HepG2 (cell line): ENCODE results near the gene CNR2. TPM values are rescaled to one million over a fixed set of nuclear protein-coding genes. Genes with fewer than 3 reads are reported as not detected.
A peak's percentile ranks its signal among the peaks of the same experiment; 100 is the strongest.

ENCODE experiments used
- ERF ChIP-seq: IDR thresholded peaks from 2 replicates; pipeline ENCODE4 v1.6.1; 2018; ENCODE audit warnings: missing biosample characterization, missing genetic modification reagents
- ETV5 ChIP-seq: IDR thresholded peaks from 2 replicates; pipeline ENCODE4 v1.6.1; 2018; ENCODE audit warnings: missing biosample characterization, missing genetic modification reagents, inconsistent platforms, borderline replicate concordance
- JUNB ChIP-seq: sonication (generic); formaldehyde crosslinking; IDR thresholded peaks from 2 replicates; pipeline ENCODE4 v1.8.0; 2022; ENCODE audit warnings: missing genetic modification reagents, mild to moderate bottlenecking, borderline replicate concordance
- NCOA1 ChIP-seq: sonication (generic); formaldehyde crosslinking; IDR thresholded peaks from 2 replicates; pipeline ENCODE4 v1.9.0; 2021; ENCODE audit warnings: missing genetic modification reagents
- NR2F2 ChIP-seq: IDR thresholded peaks from 2 replicates; pipeline ENCODE4 v1.6.1; 2012; ENCODE audit warnings: low read depth, inconsistent platforms, borderline replicate concordance
- ONECUT2 ChIP-seq: sonication (generic); formaldehyde crosslinking; IDR thresholded peaks from 2 replicates; pipeline ENCODE4 v1.4.0; 2020; ENCODE audit warnings: missing genetic modification reagents
- SNAI1 ChIP-seq: sonication (generic); formaldehyde crosslinking; IDR thresholded peaks from 2 replicates; pipeline ENCODE4 v1.5.0; 2020; ENCODE audit warnings: mild to moderate bottlenecking, missing genetic modification reagents, borderline replicate concordance
- SP5 ChIP-seq: IDR thresholded peaks from 2 replicates; pipeline ENCODE4 v1.6.1; 2016; ENCODE audit warnings: low read depth, borderline replicate concordance
- ZBTB20 ChIP-seq: sonication (generic); formaldehyde crosslinking; IDR thresholded peaks from 2 replicates; pipeline ENCODE4 v1.8.1; 2023; ENCODE audit warnings: missing genetic modification reagents, low read depth, mild to moderate bottlenecking, borderline replicate concordance
- ZNF619 ChIP-seq: sonication (generic); formaldehyde crosslinking; IDR thresholded peaks from 2 replicates; pipeline ENCODE4 v1.4.0; 2020; ENCODE audit warnings: mild to moderate bottlenecking, missing genetic modification reagents
- ZNF747 ChIP-seq: sonication (generic); formaldehyde crosslinking; IDR thresholded peaks from 2 replicates; pipeline ENCODE4 v1.8.1; 2023; ENCODE audit warnings: missing genetic modification reagents, mild to moderate bottlenecking, borderline replicate concordance
- ZSCAN12 ChIP-seq: sonication (generic); formaldehyde crosslinking; IDR thresholded peaks from 2 replicates; pipeline ENCODE4 v1.9.0; 2021; ENCODE audit warnings: mild to moderate bottlenecking, missing genetic modification reagents
- polyA plus RNA-seq, 8 experiments: library from polyadenylated mRNA; depleted of rRNA in 3 of 8; stranded (reverse) in 7 of 8; unstranded in 1 of 8; fragments of >200 nt; fragmentation: Illumina TruSeq in 4 of 8; extraction: Trizol in 4 of 8; gene quantifications; 2 replicates each; pipeline versions ENCODE4 v1.2.1 to v1.2.3, GENCODE V29; 2011 to 2016; ENCODE audit warnings: low read depth in 4 of 8, missing spikeins in 1 of 8, mixed read lengths in 1 of 8; ENCODE audit not compliant: insufficient read depth in 1 of 8
- total RNA-seq, 5 experiments: library from RNA; depleted of rRNA; stranded (reverse); fragments of >200 nt; fragmentation: Illumina TruSeq; extraction: Trizol; gene quantifications; 2 replicates each; pipeline ENCODE4 v1.2.3, GENCODE V29; 2016; ENCODE audit warnings: low read depth in 1 of 5
- TF ChIP-seq, protein P1 (sequence below): sonication (generic); formaldehyde crosslinking; IDR thresholded peaks from 2 replicates; pipeline ENCODE4 v1.5.0; 2020; ENCODE audit warnings: missing genetic modification reagents
- TF ChIP-seq, protein P2 (sequence below): sonication (generic); formaldehyde crosslinking; IDR thresholded peaks from 2 replicates; pipeline ENCODE4 v1.9.0; 2021; ENCODE audit warnings: missing genetic modification reagents, borderline replicate concordance
- TF ChIP-seq, protein P3 (sequence below): sonication (generic); formaldehyde crosslinking; IDR thresholded peaks from 2 replicates; pipeline ENCODE4 v1.5.1; 2020; ENCODE audit warnings: mild to moderate bottlenecking, moderate library complexity, missing genetic modification reagents
- TF ChIP-seq, protein P4 (sequence below): sonication (generic); formaldehyde crosslinking; conservative IDR thresholded peaks from 2 replicates; pipeline ENCODE4 v1.5.0; 2020; ENCODE audit warnings: missing genetic modification reagents
- TF ChIP-seq, protein P5 (sequence below): sonication (generic); formaldehyde crosslinking; IDR thresholded peaks from 2 replicates; pipeline ENCODE4 v1.9.0; 2021; ENCODE audit warnings: missing genetic modification reagents, borderline replicate concordance
- TF ChIP-seq, protein P6 (sequence below): sonication (generic); formaldehyde crosslinking; IDR thresholded peaks from 2 replicates; pipeline ENCODE4 v1.4.0; 2020; ENCODE audit warnings: missing genetic modification reagents, borderline replicate concordance

CNR2 gene
- total and polyA plus RNA-seq, 2 of the 13 experiments (the other 11 are each of a cell fraction or from before 2014, with no cell fraction given): not detected

DNA sequence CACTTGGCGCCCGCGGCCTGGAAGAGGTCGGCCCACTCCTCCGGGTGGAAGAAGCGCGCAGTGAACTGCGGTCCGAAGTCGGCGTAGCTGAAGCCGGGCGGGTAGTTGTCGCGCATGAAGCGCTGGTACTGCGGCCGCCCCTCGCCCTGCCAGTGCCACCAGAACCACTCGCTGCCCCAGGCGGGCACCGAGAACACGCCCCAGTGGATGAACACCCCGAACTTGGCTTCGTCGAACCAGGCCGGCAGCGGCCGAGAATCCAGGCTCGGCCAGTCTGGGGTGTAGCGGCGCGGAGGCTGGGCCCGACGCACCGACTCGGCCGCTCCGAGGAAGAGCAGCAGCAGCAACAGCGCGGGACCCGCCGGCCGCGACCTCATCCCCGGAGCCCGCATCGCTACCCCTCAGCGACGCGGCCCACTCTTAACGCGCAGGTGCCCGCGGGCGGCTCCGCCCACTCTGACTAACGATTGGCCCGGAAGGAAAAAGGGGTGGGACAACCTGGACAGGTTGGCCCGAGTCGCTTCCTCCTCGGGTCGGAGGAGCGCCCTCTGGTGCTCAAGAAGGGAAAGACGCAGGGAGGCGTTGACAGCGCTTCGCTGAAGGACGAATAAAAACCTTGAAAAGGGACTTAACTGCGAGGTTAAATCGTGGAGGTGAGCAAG is 45.1 kb downstream of the CNR2 start, which contains the start of gene FUCA1 (continued):
- TF ChIP-seq, protein P1, sequence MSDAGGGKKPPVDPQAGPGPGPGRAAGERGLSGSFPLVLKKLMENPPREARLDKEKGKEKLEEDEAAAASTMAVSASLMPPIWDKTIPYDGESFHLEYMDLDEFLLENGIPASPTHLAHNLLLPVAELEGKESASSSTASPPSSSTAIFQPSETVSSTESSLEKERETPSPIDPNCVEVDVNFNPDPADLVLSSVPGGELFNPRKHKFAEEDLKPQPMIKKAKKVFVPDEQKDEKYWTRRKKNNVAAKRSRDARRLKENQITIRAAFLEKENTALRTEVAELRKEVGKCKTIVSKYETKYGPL (CRISPR knock-in tag): no peak
- TF ChIP-seq ONECUT2 (CRISPR knock-in tag): 0 out of 2 replicates have a peak, but pooled peaks have one; percentile 20
- no peak for TF ChIP-seq ZNF747 (CRISPR knock-in tag)
- TF ChIP-seq, protein P2, sequence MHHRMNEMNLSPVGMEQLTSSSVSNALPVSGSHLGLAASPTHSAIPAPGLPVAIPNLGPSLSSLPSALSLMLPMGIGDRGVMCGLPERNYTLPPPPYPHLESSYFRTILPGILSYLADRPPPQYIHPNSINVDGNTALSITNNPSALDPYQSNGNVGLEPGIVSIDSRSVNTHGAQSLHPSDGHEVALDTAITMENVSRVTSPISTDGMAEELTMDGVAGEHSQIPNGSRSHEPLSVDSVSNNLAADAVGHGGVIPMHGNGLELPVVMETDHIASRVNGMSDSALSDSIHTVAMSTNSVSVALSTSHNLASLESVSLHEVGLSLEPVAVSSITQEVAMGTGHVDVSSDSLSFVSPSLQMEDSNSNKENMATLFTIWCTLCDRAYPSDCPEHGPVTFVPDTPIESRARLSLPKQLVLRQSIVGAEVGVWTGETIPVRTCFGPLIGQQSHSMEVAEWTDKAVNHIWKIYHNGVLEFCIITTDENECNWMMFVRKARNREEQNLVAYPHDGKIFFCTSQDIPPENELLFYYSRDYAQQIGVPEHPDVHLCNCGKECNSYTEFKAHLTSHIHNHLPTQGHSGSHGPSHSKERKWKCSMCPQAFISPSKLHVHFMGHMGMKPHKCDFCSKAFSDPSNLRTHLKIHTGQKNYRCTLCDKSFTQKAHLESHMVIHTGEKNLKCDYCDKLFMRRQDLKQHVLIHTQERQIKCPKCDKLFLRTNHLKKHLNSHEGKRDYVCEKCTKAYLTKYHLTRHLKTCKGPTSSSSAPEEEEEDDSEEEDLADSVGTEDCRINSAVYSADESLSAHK: no peak
- TF ChIP-seq ZSCAN12 (CRISPR knock-in tag): no peak
- TF ChIP-seq, protein P3, sequence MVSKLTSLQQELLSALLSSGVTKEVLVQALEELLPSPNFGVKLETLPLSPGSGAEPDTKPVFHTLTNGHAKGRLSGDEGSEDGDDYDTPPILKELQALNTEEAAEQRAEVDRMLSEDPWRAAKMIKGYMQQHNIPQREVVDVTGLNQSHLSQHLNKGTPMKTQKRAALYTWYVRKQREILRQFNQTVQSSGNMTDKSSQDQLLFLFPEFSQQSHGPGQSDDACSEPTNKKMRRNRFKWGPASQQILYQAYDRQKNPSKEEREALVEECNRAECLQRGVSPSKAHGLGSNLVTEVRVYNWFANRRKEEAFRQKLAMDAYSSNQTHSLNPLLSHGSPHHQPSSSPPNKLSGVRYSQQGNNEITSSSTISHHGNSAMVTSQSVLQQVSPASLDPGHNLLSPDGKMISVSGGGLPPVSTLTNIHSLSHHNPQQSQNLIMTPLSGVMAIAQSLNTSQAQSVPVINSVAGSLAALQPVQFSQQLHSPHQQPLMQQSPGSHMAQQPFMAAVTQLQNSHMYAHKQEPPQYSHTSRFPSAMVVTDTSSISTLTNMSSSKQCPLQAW (CRISPR knock-in tag): peak; percentile 33; the same call in 1 of the 2 replicates
- TF ChIP-seq, protein P4, sequence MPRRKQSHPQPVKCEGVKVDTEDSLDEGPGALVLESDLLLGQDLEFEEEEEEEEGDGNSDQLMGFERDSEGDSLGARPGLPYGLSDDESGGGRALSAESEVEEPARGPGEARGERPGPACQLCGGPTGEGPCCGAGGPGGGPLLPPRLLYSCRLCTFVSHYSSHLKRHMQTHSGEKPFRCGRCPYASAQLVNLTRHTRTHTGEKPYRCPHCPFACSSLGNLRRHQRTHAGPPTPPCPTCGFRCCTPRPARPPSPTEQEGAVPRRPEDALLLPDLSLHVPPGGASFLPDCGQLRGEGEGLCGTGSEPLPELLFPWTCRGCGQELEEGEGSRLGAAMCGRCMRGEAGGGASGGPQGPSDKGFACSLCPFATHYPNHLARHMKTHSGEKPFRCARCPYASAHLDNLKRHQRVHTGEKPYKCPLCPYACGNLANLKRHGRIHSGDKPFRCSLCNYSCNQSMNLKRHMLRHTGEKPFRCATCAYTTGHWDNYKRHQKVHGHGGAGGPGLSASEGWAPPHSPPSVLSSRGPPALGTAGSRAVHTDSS (CRISPR knock-in tag): no peak
- TF ChIP-seq NCOA1 (CRISPR knock-in tag): no peak; the same call in none of the 2 replicates
- TF ChIP-seq SP5 (CRISPR knock-in tag): peak; percentile 79
- 0 out of 2 replicates have a peak, but pooled peaks have one; percentile 39 for TF ChIP-seq ZBTB20 (CRISPR knock-in tag)
- TF ChIP-seq JUNB (CRISPR knock-in tag): no peak
- peak; percentile 50; the same call in 1 of the 2 replicates for TF ChIP-seq ZNF619
- no peak for TF ChIP-seq SNAI1 (CRISPR knock-in tag)
- peak; percentile 49; the same call in 1 of the 2 replicates for TF ChIP-seq ETV5 (CRISPR knock-in tag)
- TF ChIP-seq, protein P5, sequence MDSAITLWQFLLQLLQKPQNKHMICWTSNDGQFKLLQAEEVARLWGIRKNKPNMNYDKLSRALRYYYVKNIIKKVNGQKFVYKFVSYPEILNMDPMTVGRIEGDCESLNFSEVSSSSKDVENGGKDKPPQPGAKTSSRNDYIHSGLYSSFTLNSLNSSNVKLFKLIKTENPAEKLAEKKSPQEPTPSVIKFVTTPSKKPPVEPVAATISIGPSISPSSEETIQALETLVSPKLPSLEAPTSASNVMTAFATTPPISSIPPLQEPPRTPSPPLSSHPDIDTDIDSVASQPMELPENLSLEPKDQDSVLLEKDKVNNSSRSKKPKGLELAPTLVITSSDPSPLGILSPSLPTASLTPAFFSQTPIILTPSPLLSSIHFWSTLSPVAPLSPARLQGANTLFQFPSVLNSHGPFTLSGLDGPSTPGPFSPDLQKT (CRISPR knock-in tag): no peak
- TF ChIP-seq, protein P6, sequence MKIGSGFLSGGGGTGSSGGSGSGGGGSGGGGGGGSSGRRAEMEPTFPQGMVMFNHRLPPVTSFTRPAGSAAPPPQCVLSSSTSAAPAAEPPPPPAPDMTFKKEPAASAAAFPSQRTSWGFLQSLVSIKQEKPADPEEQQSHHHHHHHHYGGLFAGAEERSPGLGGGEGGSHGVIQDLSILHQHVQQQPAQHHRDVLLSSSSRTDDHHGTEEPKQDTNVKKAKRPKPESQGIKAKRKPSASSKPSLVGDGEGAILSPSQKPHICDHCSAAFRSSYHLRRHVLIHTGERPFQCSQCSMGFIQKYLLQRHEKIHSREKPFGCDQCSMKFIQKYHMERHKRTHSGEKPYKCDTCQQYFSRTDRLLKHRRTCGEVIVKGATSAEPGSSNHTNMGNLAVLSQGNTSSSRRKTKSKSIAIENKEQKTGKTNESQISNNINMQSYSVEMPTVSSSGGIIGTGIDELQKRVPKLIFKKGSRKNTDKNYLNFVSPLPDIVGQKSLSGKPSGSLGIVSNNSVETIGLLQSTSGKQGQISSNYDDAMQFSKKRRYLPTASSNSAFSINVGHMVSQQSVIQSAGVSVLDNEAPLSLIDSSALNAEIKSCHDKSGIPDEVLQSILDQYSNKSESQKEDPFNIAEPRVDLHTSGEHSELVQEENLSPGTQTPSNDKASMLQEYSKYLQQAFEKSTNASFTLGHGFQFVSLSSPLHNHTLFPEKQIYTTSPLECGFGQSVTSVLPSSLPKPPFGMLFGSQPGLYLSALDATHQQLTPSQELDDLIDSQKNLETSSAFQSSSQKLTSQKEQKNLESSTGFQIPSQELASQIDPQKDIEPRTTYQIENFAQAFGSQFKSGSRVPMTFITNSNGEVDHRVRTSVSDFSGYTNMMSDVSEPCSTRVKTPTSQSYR (CRISPR knock-in tag): no peak
- TF ChIP-seq ERF: peak; percentile 52
- TF ChIP-seq NR2F2: peak; percentile 36; the same call in 1 of the 2 replicates
